IMR-90 (cell line): ENCODE data around the gene ANP32A.

ENCODE experiments used
- CEBPB ChIP-seq: IDR thresholded peaks from 2 replicates; pipeline ENCODE4 v1.6.1; 2012; ENCODE audit warnings: low read depth, low read length, improper control_type of control experiment
- MAFK ChIP-seq: IDR thresholded peaks from 2 replicates; pipeline ENCODE4 v1.6.1; 2012; ENCODE audit warnings: low read depth, low read length, improper control_type of control experiment
- MAZ ChIP-seq: IDR thresholded peaks from 2 replicates; pipeline ENCODE4 v1.6.1; 2012; ENCODE audit warnings: low read depth, mild to moderate bottlenecking, low read length, improper control_type of control experiment, moderate library complexity, borderline replicate concordance
- MXI1 ChIP-seq: IDR thresholded peaks from 2 replicates; pipeline ENCODE4 v1.6.1; 2012; ENCODE audit warnings: low read depth, mild to moderate bottlenecking, low read length, moderate library complexity, borderline replicate concordance
- NFE2L2 ChIP-seq: fragments of 150-350 bp; IDR thresholded peaks from 2 replicates; pipeline ENCODE4 v1.6.1; 2016; ENCODE audit warnings: low read depth, mild to moderate bottlenecking, low read length
- POLR2A ChIP-seq: IDR thresholded peaks from 2 replicates; pipeline ENCODE4 v1.6.1; 2012; ENCODE audit warnings: mild to moderate bottlenecking, low read depth, low read length
- RFX5 ChIP-seq: IDR thresholded peaks from 2 replicates; pipeline ENCODE4 v1.8.0; 2012; ENCODE audit warnings: low read depth, mild to moderate bottlenecking, low read length, moderate library complexity
- TF ChIP-seq, protein P1 (sequence below): conservative IDR thresholded peaks from 2 replicates; pipeline ENCODE4 v1.5.1; 2012; ENCODE audit warnings: mild to moderate bottlenecking, low read depth, low read length, improper control_type of control experiment
- TF ChIP-seq, protein P2 (sequence below): fragments of 150-350 bp; IDR thresholded peaks from 2 replicates; pipeline ENCODE4 v1.6.1; 2017; ENCODE audit warnings: mild to moderate bottlenecking, antibody characterized with exemption, low read length, low read depth

DNA sequence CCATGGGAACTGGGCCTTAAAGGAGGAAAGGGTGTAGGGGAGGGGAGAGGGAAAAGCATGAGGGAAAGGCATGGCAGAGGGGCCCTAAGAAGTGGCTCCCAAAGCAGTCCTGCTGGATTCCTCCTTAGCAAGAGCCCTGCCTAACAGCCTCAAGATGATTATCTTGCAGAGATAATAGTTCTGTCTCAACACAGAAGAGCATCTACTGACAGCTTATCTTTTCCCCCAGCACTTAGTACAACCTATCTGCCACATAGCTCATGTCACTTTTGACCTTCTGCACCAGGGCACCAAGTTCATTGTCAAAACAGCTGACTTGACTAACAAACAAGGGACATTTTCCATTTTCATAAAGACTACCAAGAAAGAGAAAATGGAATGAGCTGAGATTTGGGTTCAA is 86.3 kb downstream of the ANP32A start:
- TF ChIP-seq, protein P1, sequence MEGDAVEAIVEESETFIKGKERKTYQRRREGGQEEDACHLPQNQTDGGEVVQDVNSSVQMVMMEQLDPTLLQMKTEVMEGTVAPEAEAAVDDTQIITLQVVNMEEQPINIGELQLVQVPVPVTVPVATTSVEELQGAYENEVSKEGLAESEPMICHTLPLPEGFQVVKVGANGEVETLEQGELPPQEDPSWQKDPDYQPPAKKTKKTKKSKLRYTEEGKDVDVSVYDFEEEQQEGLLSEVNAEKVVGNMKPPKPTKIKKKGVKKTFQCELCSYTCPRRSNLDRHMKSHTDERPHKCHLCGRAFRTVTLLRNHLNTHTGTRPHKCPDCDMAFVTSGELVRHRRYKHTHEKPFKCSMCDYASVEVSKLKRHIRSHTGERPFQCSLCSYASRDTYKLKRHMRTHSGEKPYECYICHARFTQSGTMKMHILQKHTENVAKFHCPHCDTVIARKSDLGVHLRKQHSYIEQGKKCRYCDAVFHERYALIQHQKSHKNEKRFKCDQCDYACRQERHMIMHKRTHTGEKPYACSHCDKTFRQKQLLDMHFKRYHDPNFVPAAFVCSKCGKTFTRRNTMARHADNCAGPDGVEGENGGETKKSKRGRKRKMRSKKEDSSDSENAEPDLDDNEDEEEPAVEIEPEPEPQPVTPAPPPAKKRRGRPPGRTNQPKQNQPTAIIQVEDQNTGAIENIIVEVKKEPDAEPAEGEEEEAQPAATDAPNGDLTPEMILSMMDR: no peak
- TF ChIP-seq POLR2A (no peak), MAZ (no peak), RFX5 (no peak), MAFK (no peak), CEBPB (no peak), NFE2L2 (no peak), MXI1 (no peak)
- TF ChIP-seq, protein P2, sequence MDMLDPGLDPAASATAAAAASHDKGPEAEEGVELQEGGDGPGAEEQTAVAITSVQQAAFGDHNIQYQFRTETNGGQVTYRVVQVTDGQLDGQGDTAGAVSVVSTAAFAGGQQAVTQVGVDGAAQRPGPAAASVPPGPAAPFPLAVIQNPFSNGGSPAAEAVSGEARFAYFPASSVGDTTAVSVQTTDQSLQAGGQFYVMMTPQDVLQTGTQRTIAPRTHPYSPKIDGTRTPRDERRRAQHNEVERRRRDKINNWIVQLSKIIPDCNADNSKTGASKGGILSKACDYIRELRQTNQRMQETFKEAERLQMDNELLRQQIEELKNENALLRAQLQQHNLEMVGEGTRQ: no peak
